K562 (cell line): ENCODE results near the gene HERC5. TPM values are rescaled to one million over a fixed set of nuclear protein-coding genes. Genes with fewer than 3 reads are reported as not detected.

ENCODE experiments used
- BCL6 ChIP-seq: fragments of 250-450 bp; sonication (Bioruptor Pico); IDR thresholded peaks from 2 replicates; pipeline ENCODE4 v1.4.0; 2020
- BHLHE40 ChIP-seq: IDR thresholded peaks from 2 replicates; pipeline ENCODE4 v1.6.1; 2011; ENCODE audit warnings: low read length, improper control_type of control experiment
- ELF1 ChIP-seq: fragments of 200-800 bp; sonication (Bioruptor generic); IDR thresholded peaks from 2 replicates; pipeline ENCODE4 v1.6.1; 2016; ENCODE audit warnings: missing genetic modification characterization, missing compliant biosample characterization
- EP400 ChIP-seq: fragments of 450-650 bp; IDR thresholded peaks from 2 replicates; pipeline ENCODE4 v1.6.1; 2017; ENCODE audit warnings: antibody characterized with exemption, mild to moderate bottlenecking, moderate library complexity
- FIP1L1 ChIP-seq: fragments of 200-400 bp; formaldehyde crosslinking; IDR thresholded peaks from 2 replicates; pipeline ENCODE4 v1.6.1; 2018; ENCODE audit warnings: mild to moderate bottlenecking, low read depth, low read length; ENCODE audit not compliant: poor library complexity, severe bottlenecking
- IRF1 ChIP-seq: sonication (generic); formaldehyde crosslinking; IDR thresholded peaks from 2 replicates; pipeline ENCODE4 v1.8.0; 2022; ENCODE audit warnings: missing genetic modification reagents, mild to moderate bottlenecking, borderline replicate concordance
- MCM7 ChIP-seq, 2 experiments: fragments of 450-650 bp; IDR thresholded peaks; 2 replicates each; pipeline ENCODE4 v1.6.1; 2016 to 2018
- NFIX ChIP-seq: fragments of 250-450 bp; sonication (Bioruptor Pico); IDR thresholded peaks from 2 replicates; pipeline ENCODE4 v1.4.0; 2020; ENCODE audit warnings: low read depth, mild to moderate bottlenecking, moderate library complexity
- PKNOX1 ChIP-seq: fragments of 450-650 bp; IDR thresholded peaks from 2 replicates; pipeline ENCODE4 v1.6.1; 2016
- RFX7 ChIP-seq: fragments of 250-450 bp; sonication (Bioruptor Pico); IDR thresholded peaks from 2 replicates; pipeline ENCODE4 v1.5.1; 2021; ENCODE audit warnings: mild to moderate bottlenecking
- SAFB ChIP-seq: fragments of 200-400 bp; formaldehyde crosslinking; IDR thresholded peaks from 2 replicates; pipeline ENCODE4 v1.6.1; 2017; ENCODE audit warnings: low read depth, low read length, borderline replicate concordance
- TAF9B ChIP-seq: fragments of 450-650 bp; IDR thresholded peaks from 2 replicates; pipeline ENCODE4 v1.6.1; 2018; ENCODE audit warnings: mild to moderate bottlenecking; ENCODE audit not compliant: partially characterized antibody
- TEAD2 ChIP-seq: fragments of 450-650 bp; IDR thresholded peaks from 2 replicates; pipeline ENCODE4 v1.6.1; 2016; ENCODE audit warnings: missing genetic modification characterization, control low read depth, missing compliant biosample characterization
- TEAD4 ChIP-seq, 2 experiments: sonication (generic) in 1 of 2; formaldehyde crosslinking in 1 of 2; IDR thresholded peaks; 2 replicates each; pipeline versions ENCODE4 v1.6.1 to v1.8.0; 2012 to 2022; ENCODE audit warnings: borderline replicate concordance in 1 of 2, inconsistent platforms in 1 of 2, low read length in 1 of 2, mild to moderate bottlenecking in 1 of 2, missing genetic modification reagents in 1 of 2
- THAP7 ChIP-seq: fragments of 250-450 bp; sonication (Bioruptor Pico); IDR thresholded peaks from 2 replicates; pipeline ENCODE4 v1.5.0; 2021
- ZNF785 ChIP-seq: fragments of 250-450 bp; sonication (Bioruptor Pico); IDR thresholded peaks from 2 replicates; pipeline ENCODE4 v1.4.0; 2020; ENCODE audit warnings: mild to moderate bottlenecking
- polyA plus RNA-seq, 8 experiments: library from polyadenylated mRNA; depleted of rRNA in 4 of 8; stranded (reverse) in 5 of 8; unstranded in 3 of 8; fragments of >200 nt; fragmentation: Nextera tagmentation in 2 of 8; fragmentation: Illumina TruSeq in 1 of 8; extraction: Ambion mirVana in 2 of 8; extraction: Trizol in 1 of 8; gene quantifications; 2 replicates each; pipeline versions ENCODE4 v1.2.1 to v1.2.3, GENCODE V29; 2011 to 2014; ENCODE audit warnings: inconsistent platforms in 1 of 8, missing spikeins in 1 of 8
- total RNA-seq, 7 experiments: library from RNA; depleted of rRNA in 6 of 7; stranded (reverse); fragments of >200 nt in 6 of 7; fragmentation: Illumina TruSeq in 2 of 7; extraction: Trizol in 2 of 7; gene quantifications; 2 replicates each; pipeline versions ENCODE4 v1.2.1 to v1.2.3, GENCODE V29; 2011 to 2021; ENCODE audit warnings: low replicate concordance in 1 of 7
- TF ChIP-seq, protein P1 (sequence below): fragments of 250-450 bp; sonication (Bioruptor Pico); IDR thresholded peaks from 2 replicates; pipeline ENCODE4 v1.5.0; 2020; ENCODE audit warnings: mild to moderate bottlenecking, borderline replicate concordance
- TF ChIP-seq, protein P2 (sequence below), 2 experiments: IDR thresholded peaks; 2 replicates each; pipeline ENCODE4 v1.6.1; 2011; ENCODE audit warnings: borderline replicate concordance in 1 of 2, control low read depth in 1 of 2, low read depth in 1 of 2, low read length in 1 of 2, mild to moderate bottlenecking in 1 of 2, mixed read lengths in 1 of 2, moderate library complexity in 1 of 2; ENCODE audit not compliant: insufficient read depth in 1 of 2, insufficient read length in 1 of 2, poor library complexity in 1 of 2, severe bottlenecking in 1 of 2; ENCODE audit errors: extremely low read depth in 1 of 2
- TF ChIP-seq, protein P3 (sequence below): fragments of 250-450 bp; sonication (Bioruptor Pico); IDR thresholded peaks from 2 replicates; pipeline ENCODE4 v1.8.0; 2022; ENCODE audit warnings: inconsistent platforms

Gene HERC5
- total and polyA plus RNA-seq, 9 of the 15 experiments (the other 6 are each of a cell fraction or from before 2014, with no cell fraction given): 0.18 TPM; not detected in 8

GRCh38 chr4:88523325-88524129 is 66.6 kb downstream of the HERC5 start, which contains the start of gene PYURF (continued):
- TF ChIP-seq, protein P1, sequence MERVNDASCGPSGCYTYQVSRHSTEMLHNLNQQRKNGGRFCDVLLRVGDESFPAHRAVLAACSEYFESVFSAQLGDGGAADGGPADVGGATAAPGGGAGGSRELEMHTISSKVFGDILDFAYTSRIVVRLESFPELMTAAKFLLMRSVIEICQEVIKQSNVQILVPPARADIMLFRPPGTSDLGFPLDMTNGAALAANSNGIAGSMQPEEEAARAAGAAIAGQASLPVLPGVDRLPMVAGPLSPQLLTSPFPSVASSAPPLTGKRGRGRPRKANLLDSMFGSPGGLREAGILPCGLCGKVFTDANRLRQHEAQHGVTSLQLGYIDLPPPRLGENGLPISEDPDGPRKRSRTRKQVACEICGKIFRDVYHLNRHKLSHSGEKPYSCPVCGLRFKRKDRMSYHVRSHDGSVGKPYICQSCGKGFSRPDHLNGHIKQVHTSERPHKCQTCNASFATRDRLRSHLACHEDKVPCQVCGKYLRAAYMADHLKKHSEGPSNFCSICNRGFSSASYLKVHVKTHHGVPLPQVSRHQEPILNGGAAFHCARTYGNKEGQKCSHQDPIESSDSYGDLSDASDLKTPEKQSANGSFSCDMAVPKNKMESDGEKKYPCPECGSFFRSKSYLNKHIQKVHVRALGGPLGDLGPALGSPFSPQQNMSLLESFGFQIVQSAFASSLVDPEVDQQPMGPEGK (CRISPR knock-in tag): no peak
- TF ChIP-seq ZNF785 (CRISPR knock-in tag): no peak
- TF ChIP-seq IRF1: no peak
- no peak for TF ChIP-seq THAP7
- TF ChIP-seq, protein P2, sequence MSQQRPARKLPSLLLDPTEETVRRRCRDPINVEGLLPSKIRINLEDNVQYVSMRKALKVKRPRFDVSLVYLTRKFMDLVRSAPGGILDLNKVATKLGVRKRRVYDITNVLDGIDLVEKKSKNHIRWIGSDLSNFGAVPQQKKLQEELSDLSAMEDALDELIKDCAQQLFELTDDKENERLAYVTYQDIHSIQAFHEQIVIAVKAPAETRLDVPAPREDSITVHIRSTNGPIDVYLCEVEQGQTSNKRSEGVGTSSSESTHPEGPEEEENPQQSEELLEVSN (IDR thresholded peaks at IDR 0.05; ENCODE audit: borderline replicate concordance in 1 of 2, extremely low read depth in 1 of 2, insufficient read depth in 1 of 2, insufficient read length in 1 of 2, low read depth in 1 of 2, low read length in 1 of 2, poor library complexity in 1 of 2, severe bottlenecking in 1 of 2): peak; percentile 52 to 68
- TF ChIP-seq TAF9B: peak; percentile 84
- no peak for TF ChIP-seq TEAD4 (IDR thresholded peaks at IDR 0.05; ENCODE audit: low read length)
- no peak for TF ChIP-seq TEAD4 (CRISPR knock-in tag; IDR thresholded peaks at IDR 0.05; ENCODE audit: borderline replicate concordance)
- no peak for TF ChIP-seq TEAD2 (tag)
- TF ChIP-seq, protein P3, sequence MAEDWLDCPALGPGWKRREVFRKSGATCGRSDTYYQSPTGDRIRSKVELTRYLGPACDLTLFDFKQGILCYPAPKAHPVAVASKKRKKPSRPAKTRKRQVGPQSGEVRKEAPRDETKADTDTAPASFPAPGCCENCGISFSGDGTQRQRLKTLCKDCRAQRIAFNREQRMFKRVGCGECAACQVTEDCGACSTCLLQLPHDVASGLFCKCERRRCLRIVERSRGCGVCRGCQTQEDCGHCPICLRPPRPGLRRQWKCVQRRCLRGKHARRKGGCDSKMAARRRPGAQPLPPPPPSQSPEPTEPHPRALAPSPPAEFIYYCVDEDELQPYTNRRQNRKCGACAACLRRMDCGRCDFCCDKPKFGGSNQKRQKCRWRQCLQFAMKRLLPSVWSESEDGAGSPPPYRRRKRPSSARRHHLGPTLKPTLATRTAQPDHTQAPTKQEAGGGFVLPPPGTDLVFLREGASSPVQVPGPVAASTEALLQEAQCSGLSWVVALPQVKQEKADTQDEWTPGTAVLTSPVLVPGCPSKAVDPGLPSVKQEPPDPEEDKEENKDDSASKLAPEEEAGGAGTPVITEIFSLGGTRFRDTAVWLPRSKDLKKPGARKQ (CRISPR knock-in tag): no peak
- TF ChIP-seq SAFB: no peak
- TF ChIP-seq FIP1L1: peak; percentile 75
- TF ChIP-seq BCL6 (CRISPR knock-in tag): no peak
- TF ChIP-seq RFX7: no peak
- no peak for TF ChIP-seq PKNOX1
- peak; percentile 84 for TF ChIP-seq EP400
- no peak; the same call in none of the 2 replicates for TF ChIP-seq BHLHE40
- no peak for TF ChIP-seq ELF1 (tag)
- no peak for TF ChIP-seq MCM7 (IDR thresholded peaks at IDR 0.05)
- TF ChIP-seq NFIX (CRISPR knock-in tag): no peak
